SKM-1 treated with dmso at 0.1 percent for 144 hours (cell line): ENCODE data around the gene CDC23.
"Not testable (repeated sequence)": the region's sequence is repeated elsewhere in the genome, so short reads cannot be mapped to it uniquely, and the experiment has no call there.

Experiments used
- DNase-seq: peaks from one replicate; lab custom pipeline; 2025; ENCODE audit not compliant: unreplicated experiment; lab: John Stamatoyannopoulos, UW

CDC23 gene

GRCh38 chr5:138213161-138214029 lies at the start of gene CDC23:
Gene CDC23 (minus strand): TSS chr5:138213323. CDS start chr5:138213312, 11 bp downstream.
- DNase-seq: peak; percentile 98

GRCh38 chr5:138258704-138259292 lies 45.7 kb upstream of the CDC23 start:
- DNase-seq: no peak

- no peak for DNase-seq
Observed at GRCh38 chr5:138257583-138257982, 44.5 kb upstream of the CDC23 start.

GRCh38 chr5:138252944-138253343 lies 39.8 kb upstream of the CDC23 start:
- DNase-seq: no peak

GRCh38 chr5:138247800-138248199 lies 34.7 kb upstream of the CDC23 start:
- not testable (repeated sequence) for DNase-seq

GRCh38 chr5:138246822-138247221 lies 33.7 kb upstream of the CDC23 start:
- DNase-seq: no peak

GRCh38 chr5:138246334-138246733 lies 33.2 kb upstream of the CDC23 start:
- no peak for DNase-seq

- DNase-seq: no peak
Observed at GRCh38 chr5:138245717-138246116, 32.6 kb upstream of the CDC23 start.

GRCh38 chr5:138243794-138244193 lies 30.7 kb upstream of the CDC23 start:
- DNase-seq: no peak

- no peak for DNase-seq
Observed at GRCh38 chr5:138241688-138242571, 28.8 kb upstream of the CDC23 start.

GRCh38 chr5:138240650-138241385 lies 27.7 kb upstream of the CDC23 start:
- DNase-seq: no peak

- DNase-seq: no peak
Observed at GRCh38 chr5:138238034-138238433, 24.9 kb upstream of the CDC23 start.

GRCh38 chr5:138234651-138235050 lies 21.5 kb upstream of the CDC23 start:
- DNase-seq: no peak

- DNase-seq: no peak
Observed at GRCh38 chr5:138233280-138233679, 20.2 kb upstream of the CDC23 start.

- peak; percentile 10 for DNase-seq
Observed at GRCh38 chr5:138230981-138231589, 18.0 kb upstream of the CDC23 start.

- DNase-seq: no peak
Observed at GRCh38 chr5:138230261-138230660, 17.1 kb upstream of the CDC23 start.

GRCh38 chr5:138229387-138229786 lies 16.3 kb upstream of the CDC23 start:
- DNase-seq: no peak

GRCh38 chr5:138226910-138227309 lies 13.8 kb upstream of the CDC23 start:
- no peak for DNase-seq

GRCh38 chr5:138224712-138225111 lies 11.6 kb upstream of the CDC23 start:
- DNase-seq: no peak

GRCh38 chr5:138223532-138223931 lies 10.4 kb upstream of the CDC23 start:
- DNase-seq: no peak
